ENCODE measurements around the gene PFDN1.

The PFDN1 gene

GRCh38 chr5:140243706-140244250 lies 59.1 kb downstream of the PFDN1 start:
- no peak for DNase-seq (ENCODE audit: extremely low spot score)
- TF ChIP-seq, protein P1, sequence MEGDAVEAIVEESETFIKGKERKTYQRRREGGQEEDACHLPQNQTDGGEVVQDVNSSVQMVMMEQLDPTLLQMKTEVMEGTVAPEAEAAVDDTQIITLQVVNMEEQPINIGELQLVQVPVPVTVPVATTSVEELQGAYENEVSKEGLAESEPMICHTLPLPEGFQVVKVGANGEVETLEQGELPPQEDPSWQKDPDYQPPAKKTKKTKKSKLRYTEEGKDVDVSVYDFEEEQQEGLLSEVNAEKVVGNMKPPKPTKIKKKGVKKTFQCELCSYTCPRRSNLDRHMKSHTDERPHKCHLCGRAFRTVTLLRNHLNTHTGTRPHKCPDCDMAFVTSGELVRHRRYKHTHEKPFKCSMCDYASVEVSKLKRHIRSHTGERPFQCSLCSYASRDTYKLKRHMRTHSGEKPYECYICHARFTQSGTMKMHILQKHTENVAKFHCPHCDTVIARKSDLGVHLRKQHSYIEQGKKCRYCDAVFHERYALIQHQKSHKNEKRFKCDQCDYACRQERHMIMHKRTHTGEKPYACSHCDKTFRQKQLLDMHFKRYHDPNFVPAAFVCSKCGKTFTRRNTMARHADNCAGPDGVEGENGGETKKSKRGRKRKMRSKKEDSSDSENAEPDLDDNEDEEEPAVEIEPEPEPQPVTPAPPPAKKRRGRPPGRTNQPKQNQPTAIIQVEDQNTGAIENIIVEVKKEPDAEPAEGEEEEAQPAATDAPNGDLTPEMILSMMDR (IDR thresholded peaks at IDR 0.05; ENCODE audit: control extremely low read depth, extremely low read depth, low read depth, missing control alignments) = no peak
- ChIA-PET CTCF (interaction anchor here (0.7 to 22.9 kb wide), 41 partner anchors 8 to 476 kb away, joined by 3 to 462 read pairs (median 5); partner anchors contain the start of genes HBEGF, PFDN1 and SLC4A9), POLR2A (interaction anchor here (1.9 kb wide), 1 partner anchor 103 kb away, joined by 5 read pairs; the partner anchor contains the start of gene HBEGF)

GRCh38 chr5:140242890-140243585 lies 59.9 kb downstream of the PFDN1 start:
- POLR2A ChIA-PET = no interaction called here
- no peak for DNase-seq (ENCODE audit: extremely low spot score)
- CTCF ChIA-PET = interaction anchor here (1.0 to 22.9 kb wide), 28 partner anchors 7 to 477 kb away, joined by 3 to 462 read pairs (median 6); partner anchors contain the start of genes HBEGF, PFDN1 and SLC4A9
- TF ChIP-seq, protein P1 (IDR thresholded peaks at IDR 0.05; ENCODE audit: control extremely low read depth, extremely low read depth, low read depth, missing control alignments) = no peak

DNA sequence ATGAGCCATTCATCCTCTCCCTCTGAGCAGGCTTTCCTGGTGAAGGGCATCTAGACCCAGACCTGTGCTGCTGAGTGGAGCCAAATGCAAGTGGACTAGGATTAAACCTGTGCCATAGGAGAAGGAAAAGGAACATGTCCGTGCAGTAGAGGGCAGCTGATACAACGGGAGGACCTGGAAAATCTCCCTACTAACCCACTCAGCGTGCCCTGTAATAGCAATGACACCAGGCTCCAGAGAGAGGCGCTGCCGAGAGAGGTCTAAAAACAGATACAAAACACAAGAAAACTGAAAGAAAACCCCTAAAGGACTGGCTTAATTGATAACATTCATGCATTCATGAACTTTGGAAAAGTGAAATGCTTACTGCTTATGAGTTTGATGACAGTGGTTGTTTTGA lies 60.8 kb downstream of the PFDN1 start:
- no peak for DNase-seq (ENCODE audit: extremely low spot score)
- CTCF ChIA-PET = interaction anchor here (0.8 to 22.9 kb wide), 10 partner anchors 11 to 478 kb away, joined by 3 to 462 read pairs (median 32); partner anchors contain the start of genes HBEGF and SLC4A9
- TF ChIP-seq, protein P1 (IDR thresholded peaks at IDR 0.05; ENCODE audit: control extremely low read depth, extremely low read depth, low read depth, missing control alignments) = no peak
- POLR2A ChIA-PET = no interaction called here

- CTCF ChIA-PET = interaction anchor here (1.0 to 22.9 kb wide), 9 partner anchors 9 to 132 kb away, joined by 3 to 462 read pairs (median 10); partner anchors contain the start of gene HBEGF
- DNase-seq (ENCODE audit: extremely low spot score) = no peak
- TF ChIP-seq, protein P1 (IDR thresholded peaks at IDR 0.05; ENCODE audit: control extremely low read depth, extremely low read depth, low read depth, missing control alignments) = no peak
- POLR2A ChIA-PET = no interaction called here
Observed at GRCh38 chr5:140240987-140241706, 61.8 kb downstream of the PFDN1 start.

- TF ChIP-seq, protein P1 (IDR thresholded peaks at IDR 0.05; ENCODE audit: control extremely low read depth, extremely low read depth, low read depth, missing control alignments) = peak; percentile 63
- ChIA-PET CTCF (interaction anchor here (0.6 to 22.9 kb wide), 27 partner anchors 8 to 480 kb away, joined by 3 to 462 read pairs (median 4); partner anchors contain the start of genes HBEGF and SLC4A9), POLR2A (no interaction called here)
- peak; percentile 79 for DNase-seq (ENCODE audit: extremely low spot score)
Observed at GRCh38 chr5:140239939-140240700, 62.8 kb downstream of the PFDN1 start.

All from GM10248 (cell line).